Fibroblast of gingiva (primary cell): ENCODE data around the gene MACF1.
"Not testable (repeated sequence)": the region's sequence is repeated elsewhere in the genome, so short reads cannot be mapped to it uniquely, and the experiment has no call there.

ENCODE experiments used
- DNase-seq: peaks from one replicate; pipeline ENCODE4 v3.0.0-alpha.2; 2011; ENCODE audit warnings: low read depth

Gene MACF1

DNA sequence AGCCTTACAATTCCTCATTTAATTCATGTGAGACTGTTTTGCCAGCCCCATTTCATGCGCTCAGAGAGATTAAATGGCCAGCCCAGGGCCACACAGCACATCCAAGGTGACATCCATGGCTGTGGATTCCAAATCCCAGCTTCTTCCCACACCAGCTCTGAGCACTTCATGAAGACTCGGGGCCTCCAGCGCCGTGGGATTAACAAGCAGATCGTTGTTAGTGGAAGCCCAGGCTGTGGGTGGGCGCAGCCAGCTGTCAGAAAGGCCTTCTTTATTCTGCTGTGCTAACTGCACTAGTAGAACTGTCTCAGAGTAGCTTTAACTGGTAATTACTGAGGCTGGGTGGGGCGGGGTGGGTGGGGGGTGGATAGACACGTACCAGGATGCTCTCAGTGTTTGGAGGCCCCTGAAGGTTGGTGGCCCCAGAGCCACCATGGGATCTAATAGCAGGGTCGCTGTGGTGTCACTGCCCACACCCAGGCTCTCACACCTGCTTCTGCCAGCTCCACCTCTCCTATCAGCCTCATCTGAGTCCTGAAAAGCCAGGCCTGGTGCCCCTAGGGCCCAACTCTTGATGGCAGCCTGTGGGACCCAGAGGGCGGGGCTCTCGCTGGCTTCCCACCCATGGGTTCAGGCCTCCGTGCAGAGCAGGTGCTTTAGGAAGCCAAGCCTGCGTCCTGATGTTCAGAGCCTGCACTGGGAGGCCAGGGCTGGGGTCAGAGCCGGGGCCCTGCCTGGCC lies 290.3 kb downstream of the MACF1 start:
- no peak for DNase-seq

DNA sequence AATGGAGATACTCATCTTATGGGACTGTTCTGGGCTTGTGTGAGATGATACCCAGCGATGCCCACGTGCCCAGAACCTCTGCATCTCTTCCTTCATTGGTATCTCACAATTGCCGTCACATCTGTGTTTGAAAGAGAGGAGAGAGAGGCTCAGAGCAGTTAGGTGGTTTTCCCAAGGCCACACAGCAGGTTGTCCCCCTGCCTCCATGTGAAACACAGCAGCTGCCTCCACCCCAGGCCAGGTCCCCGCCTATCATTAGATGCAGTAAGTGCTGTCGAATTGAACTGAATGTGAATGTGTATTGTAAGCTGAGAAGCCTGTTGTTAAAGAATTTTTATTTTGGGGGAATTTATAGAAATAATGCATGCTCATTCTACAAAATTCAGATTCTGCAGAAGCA lies 292.0 kb downstream of the MACF1 start:
- not testable (repeated sequence) for DNase-seq

DNA sequence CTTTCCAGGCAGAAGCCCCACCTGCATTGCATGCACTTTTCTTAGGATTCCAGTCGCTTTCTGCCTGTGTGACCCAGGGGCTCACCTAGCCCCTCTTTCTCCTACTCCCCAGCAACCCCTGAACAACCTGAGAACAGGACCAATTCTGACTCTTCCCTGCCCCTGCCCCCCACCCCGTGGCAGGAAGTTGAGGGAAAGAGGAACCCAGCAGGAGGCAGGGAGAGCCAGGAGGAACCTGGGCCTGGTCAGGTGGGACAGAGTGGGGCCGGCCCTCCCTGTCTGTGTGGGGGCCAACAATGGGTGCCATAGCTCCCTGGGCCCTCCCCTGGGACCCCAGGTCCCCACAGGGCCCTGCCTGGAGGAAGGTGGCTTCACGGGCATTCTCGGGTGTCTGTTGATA lies 293.1 kb downstream of the MACF1 start:
- no peak for DNase-seq

DNA sequence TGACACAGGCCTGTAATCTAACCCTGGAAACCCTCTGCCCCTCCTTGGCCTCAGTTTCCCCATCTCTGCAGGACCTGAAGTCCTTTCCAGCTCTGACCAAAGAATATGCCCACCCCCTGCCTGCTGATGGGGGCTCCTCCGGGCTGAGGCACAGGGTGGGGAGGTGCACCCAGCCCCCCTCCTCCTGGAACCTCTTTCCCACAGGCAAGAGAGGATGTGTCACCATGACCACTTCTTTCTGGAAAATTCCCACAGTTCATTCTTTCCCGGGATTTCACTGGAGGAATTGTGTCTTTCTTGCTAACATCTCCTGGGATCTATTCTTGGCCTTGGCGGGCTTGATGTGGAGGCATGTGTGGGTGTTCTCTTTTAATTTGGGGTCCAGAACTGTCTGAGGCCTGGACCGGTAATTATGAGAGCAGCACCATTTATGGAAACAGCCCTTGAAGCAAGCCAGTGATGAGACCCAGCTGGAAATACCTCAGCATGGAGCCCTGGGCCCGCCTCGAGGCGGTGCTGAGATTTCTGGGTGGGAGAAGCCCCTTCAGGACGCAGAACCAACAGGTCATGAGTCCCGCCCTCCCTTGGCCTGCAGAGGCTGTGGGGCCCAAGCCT lies 293.7 kb downstream of the MACF1 start:
- DNase-seq: not testable (repeated sequence)

DNA sequence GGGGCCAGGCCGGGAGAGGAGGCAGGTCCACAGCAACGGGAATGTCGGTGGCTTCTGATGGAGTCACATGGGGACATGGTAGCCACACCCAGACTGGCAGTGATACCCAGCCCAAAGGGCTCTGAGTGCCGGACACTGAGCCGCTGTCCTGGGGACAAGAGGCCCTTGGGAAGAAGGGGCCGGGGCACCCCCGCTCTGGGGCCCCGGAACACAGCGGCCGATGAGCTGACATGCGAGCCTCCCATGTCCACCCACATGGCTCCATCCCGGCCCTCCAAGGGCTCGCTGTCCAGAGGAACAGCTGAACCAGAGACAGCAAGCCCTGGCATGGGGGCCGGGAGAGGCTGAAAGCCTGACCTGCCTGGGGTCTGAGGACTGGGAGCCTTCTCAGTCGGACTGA lies 294.3 kb downstream of the MACF1 start:
- DNase-seq: not testable (repeated sequence)

DNA sequence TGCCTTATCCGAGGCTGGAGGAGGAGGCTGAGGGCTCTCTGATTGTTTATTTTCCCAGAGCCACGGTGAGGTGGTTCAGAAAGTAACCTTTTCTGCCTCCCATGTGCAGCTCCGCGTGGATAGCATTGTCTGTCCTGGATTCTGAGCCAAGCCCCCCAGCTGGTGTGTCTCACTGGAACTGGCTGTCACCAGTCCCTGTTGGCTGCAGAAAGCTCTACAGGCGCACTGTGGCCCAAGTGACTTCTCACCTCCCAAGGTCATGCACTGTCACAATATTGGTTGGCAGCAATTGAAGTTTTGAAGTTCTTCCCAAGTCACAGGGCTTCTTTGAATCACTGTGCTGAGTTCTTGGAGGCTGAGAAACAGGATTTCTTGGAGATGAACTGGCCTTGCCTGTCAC lies 295.2 kb downstream of the MACF1 start:
- DNase-seq: no peak

DNA sequence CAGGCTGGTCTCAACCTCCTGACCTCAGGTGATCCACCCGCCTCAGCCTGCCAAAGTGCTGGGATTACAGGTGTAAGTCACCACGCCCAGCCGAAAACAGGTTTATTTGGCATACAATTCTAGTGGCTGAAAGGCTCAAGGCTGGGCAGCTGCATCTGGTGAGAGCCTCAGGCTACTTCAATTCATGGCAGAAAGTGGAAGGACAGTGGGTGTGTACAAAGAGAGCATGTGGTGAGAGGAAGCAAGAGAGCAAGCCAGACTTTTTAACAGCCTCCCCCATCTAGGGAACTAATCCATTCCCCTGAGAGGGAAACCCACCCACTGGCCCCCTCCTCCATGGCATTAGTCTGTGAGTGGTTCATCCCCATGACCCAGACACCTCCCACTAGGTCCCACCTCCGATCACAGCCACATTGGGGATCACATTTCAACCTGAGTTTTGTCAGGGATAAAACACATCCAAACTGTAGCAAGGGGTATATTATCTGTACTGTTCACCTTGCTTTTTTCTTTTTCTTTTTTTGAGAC lies 296.4 kb downstream of the MACF1 start:
- DNase-seq: no peak

DNA sequence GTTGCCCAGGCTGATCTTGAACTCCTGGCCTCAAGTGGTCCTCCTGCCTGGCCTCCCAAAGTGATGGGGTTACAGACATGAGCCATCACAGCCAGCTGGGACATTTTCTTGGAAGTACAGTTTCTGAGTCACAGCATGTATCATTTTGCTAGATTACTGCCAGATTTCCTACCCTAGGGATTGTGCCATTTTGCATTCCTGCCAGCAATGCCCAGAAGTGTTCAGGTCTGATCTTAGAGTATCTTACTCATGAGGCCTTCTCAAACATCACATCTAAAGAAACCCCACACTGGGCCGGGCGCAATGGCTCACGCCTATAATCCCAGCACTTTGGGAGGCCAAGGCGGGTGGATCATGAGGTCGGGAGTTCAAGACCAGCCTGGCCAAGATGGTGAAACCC lies 297.2 kb downstream of the MACF1 start:
- DNase-seq: peak; percentile 95

DNA sequence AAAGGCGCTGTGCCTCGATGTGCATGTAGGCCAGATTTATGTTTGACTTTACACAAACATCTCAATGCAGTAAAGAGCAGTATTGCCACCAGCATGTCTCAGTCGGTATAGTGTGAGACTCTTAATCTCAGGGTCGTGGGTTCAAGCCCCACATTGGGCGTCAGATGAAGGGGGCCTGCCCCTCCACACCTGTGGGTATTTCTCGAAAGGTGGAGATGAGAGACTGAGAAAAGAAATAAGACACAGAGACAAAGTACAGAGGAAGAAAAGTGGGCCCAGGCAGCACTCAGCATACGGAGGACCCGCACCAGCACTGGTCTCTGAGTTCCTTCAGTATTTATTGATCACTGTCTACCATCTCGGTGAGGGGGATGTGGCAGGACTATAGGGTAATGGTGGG lies 299.9 kb downstream of the MACF1 start:
- not testable (repeated sequence) for DNase-seq

DNA sequence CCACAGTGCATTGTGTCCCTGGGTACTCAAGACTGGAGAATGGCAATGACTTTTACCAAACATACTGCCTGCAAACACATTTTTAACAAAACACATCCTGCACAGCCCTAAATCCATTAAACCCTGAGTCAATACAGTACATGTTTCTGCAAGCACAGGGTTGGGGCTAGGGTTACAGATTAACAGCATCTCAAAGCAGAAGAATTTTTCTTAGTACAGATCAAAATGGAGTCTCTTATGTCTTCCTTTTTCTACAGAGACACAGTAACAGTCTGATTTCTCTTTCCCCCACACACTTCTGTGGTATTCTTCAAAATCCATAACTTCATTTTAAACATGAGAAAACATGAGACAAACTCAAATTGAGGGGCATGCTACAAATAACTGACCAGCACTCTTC lies 300.8 kb downstream of the MACF1 start:
- no peak for DNase-seq

DNA sequence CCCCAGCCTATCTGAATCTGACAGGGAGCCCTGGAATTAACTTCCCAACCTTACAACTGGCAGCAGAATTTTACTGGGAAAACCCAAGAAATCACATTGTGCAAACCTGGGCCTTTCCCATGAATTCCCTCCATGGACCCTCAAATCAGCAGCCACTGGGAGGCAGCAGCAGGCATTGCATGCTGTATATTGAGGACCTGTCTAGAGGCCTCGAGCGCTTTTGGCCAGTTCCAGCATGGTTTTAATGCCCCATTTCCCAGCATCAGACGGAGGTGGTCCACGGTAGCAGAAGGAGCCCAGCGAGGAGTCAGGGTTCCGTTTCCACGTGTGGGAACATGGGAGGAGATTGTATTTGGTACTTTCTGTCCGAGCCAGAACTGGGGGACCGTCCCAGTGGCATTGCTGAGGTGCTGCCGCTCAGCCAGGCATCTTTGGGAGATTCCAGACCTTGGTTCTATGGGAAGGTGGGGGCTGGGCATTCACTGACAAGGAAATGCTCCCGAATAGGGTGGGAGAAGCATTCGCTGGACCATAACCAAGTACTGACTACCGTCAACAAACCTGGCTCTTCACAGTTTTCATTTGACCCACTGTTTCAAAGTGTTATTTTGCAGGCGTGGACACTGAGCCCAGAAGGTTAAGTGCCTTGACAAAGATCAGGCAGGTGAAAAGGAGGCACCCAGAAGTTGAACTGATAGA lies 302.9 kb downstream of the MACF1 start:
- DNase-seq: no peak

DNA sequence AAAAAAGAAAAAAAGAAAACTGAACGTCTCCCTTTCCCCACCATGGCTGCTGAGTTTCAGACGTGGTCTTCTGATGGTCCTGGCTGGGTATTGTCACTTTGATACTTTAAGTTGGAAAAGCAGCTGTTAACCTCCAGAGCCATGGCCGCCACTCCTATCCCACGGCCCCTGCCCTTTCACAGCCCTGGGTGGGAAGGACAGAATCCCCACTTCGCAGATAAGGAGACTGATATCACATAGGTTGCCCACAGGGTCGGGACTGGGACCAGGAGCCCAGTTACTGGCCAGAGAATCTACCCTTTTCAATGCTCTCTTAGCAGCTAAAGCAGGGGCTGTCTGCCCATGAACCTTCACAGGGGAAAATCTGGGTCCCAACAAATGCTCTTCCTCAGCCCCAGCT lies 303.8 kb downstream of the MACF1 start:
- no peak for DNase-seq

DNA sequence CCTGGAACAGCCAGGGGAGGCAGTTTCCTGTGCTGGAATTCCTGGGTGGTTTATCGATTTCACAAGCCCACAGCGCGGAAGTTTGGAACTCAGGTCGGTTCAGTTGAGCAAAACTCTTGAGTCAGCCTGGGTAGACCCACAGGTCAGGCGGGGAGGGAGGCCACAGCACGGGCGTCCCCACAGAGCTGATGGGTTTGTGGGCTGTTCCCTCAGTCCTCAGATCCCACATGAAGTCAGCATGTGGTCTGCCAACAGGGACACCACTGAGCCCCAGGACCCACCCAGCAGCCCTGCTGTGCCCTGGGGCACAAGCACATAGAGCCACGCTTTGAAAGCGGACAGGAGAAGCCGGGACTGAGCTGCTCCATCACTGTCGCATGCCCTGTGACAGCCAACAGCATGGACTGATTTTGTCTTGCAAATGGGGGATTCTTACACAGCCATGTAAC lies 304.4 kb downstream of the MACF1 start:
- DNase-seq: no peak

DNA sequence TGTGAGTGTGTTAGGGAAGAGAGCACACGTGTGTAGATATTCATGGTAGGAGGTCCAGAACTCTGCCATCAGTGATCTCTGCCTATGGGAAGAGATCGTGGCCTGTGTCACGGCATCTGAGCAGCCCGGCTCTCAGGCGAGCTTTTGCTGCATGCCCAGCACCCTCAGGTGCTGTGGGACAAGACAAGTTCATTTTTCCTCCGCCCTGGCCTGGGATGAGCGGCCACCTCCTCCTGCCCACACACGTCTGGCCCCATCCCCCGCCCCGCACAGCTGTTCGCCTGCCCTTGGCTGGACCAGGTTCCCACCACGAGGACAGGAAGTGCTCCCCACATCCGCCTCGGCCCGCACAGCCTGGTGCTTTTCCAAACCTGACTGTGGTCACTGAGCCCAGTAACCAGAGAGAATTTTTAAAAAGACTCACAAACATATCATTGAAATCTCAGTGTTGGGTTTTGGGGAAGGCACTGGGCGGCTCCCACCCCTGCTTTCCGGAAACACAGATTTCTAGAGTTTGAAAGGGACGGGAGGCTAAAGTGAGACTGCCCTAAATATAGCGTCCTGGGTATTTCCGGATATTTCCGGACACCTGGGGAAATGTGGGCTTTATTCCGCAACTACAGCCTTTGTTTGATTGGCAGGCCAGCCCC lies 305.0 kb downstream of the MACF1 start:
- no peak for DNase-seq

DNA sequence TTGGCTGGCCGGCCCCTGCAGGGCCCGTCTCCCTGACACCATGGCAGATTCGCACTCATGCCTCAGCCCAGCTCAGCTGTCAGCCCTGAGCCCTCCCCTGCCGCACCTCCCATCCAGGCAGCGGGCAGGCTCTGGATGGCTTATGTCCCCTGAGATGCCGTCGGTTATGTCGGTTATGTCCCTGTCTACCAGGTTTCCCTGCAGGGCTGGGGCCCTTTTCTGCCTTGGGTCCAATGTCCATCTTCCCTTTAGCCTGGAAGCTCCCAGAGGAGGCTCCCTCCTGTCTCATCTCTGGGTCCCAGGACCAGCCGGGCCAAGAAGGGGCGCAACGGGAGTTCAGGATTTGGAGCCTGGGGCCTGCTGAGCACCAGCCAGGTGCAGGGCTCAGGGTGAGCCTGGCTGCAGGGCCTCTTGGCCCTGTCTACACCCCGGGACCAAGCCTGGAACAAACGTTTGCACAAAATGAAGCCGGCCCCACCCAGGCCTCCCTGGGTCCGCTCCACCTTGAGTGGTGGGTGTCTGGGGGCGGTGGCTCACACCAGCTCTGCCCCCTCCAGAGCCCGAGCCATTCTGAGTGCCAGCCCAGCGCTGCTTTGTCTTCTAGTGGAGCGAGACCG lies 306.2 kb downstream of the MACF1 start:
- not testable (repeated sequence) for DNase-seq

DNA sequence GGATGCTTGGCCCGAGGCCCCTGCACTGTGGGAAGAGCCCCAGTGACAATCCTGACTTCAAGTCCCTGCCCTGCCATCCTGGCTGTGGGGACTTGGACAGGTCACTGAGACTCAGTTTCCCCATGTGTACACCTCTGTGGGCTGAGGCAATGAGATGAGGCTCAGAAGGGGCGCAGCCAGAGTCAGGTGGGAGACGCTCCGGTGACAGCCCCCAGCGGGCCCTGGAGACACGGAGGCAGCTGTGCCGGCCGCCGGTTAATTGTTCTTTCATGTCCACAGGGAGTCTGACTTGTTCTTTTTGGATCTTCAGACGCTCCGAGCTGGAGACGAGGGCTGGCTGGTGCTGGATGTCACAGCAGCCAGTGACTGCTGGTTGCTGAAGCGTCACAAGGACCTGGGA lies 307.0 kb downstream of the MACF1 start:
- DNase-seq: not testable (repeated sequence)

DNA sequence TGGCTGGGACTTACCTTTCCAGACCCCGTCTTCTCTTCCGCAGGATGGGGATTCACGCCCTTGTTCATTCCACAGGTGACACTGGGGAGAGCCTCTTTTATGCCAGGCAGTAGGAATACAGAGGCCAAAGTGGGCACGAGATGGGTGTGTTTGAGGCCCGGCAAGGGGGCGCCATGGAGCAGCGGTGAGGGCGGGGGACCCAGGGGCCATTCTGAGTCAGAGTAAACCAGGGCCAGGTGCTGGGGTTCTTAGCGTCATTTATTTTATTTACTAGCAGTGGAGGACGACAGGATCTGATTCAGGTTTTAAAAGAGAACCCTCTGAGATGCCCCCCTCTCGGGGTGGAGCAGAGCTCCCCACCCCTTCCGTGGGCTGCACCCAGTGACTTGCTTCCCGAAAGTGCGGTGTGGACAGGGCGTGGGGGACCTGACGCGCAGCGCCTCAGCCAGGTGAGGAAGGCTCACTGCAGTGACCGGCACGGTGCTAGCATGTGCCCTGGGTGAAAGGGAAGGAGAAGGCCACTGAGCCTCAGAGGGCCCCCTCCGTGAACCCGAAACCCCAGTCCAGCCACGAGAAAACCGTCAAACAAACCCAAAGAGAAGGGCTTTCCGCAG lies 307.8 kb downstream of the MACF1 start:
- not testable (repeated sequence) for DNase-seq

DNA sequence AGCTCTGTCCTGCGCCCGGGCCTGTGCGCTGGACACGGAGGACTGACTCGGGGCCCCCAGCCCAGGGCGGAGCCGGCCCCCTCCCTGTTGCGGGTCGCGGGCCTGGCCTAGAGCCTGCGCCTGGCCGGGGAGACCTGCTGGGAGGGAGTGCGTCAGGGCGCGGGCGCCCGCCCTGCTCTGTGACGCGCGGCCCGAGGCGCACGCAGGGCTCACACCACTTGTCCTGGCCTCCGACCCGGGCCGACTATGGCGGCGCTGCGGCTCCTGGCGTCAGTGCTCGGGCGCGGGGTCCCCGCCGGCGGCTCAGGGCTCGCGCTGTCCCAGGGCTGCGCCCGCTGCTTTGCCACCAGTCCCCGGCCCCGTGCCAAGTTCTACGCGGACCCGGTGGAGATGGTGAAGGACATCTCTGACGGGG lies 310.2 kb downstream of the MACF1 start:
- DNase-seq: peak; percentile 23

DNA sequence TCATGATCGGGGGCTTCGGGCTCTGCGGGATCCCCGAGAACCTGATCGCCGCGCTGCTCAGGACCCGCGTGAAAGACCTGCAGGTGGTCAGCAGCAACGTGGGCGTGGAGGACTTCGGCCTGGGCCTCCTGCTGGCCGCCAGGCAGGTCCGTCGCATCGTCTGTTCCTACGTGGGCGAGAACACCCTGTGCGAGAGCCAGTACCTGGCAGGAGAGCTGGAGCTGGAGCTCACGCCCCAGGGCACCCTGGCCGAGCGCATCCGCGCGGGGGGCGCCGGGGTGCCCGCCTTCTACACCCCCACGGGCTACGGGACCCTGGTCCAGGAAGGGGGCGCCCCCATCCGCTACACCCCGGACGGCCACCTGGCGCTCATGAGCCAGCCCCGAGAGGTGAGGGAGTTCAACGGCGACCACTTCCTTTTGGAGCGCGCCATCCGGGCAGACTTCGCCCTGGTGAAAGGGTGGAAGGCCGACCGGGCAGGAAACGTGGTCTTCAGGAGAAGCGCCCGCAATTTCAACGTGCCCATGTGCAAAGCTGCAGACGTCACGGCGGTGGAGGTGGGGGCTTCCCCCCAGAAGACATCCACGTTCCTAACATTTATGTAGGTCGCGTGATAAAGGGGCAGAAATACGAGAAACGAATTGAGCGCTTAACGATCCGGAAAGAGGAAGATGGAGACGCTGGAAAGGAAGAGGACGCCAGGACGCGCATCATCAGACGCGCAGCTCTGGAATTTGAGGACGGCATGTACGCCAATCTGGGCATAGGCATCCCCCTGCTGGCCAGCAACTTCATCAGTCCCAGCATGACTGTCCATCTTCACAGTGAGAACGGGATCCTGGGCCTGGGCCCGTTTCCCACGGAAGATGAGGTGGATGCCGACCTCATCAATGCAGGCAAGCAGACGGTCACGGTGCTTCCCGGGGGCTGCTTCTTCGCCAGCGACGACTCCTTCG lies 310.9 kb downstream of the MACF1 start:
- DNase-seq: peak; percentile 47

DNA sequence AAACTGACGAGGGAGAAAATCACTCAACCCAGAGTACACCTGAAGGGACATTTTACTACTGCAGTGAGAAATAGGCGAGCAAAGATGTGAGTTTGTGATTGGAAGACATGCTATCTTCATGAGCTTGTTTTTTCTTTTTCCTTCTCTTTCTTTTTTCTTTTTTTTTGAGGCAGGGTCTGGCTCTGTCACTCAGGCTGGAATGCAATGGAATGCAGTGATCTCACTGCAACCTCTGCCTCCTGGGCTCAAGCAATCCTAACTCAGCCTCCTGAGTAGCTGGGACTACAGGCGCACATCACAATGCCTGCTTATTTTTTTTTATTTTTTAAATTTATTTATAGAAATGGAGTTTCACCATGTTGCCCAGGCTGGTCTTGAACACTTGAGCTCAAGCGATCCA lies 312.3 kb downstream of the MACF1 start:
- DNase-seq: not testable (repeated sequence)
